SK-N-MC (cell line): ENCODE measurements around the gene SLC43A3.

ENCODE experiments used
- EZH2 ChIP-seq: fragments of 200-600 bp; sonication (generic); IDR thresholded peaks from one replicate; pipeline ENCODE4 v1.6.1; 2017; ENCODE audit warnings: antibody characterized with exemption
- FOXP2 ChIP-seq: optimal IDR thresholded peaks from 2 replicates; pipeline ENCODE3; 2011; ENCODE audit warnings: mild to moderate bottlenecking, moderate library complexity; ENCODE audit not compliant: insufficient read depth; ENCODE audit errors: extremely low read length, control extremely low read depth
- POLR2AphosphoS5 ChIP-seq: IDR thresholded peaks from 2 replicates; pipeline ENCODE4 v1.6.1; 2012; ENCODE audit warnings: mild to moderate bottlenecking, low read depth, low read length, borderline replicate concordance

- TF ChIP-seq POLR2AphosphoS5 (no peak), EZH2 (no peak), FOXP2 (no peak)
Measured at GRCh38 chr11:57475671-57476046, 48.7 kb upstream of the SLC43A3 start.
